Colonic mucosa (tissue), 4 donors: Measurements from ENCODE around the gene AHDC1. TPM values are rescaled to one million over a fixed set of nuclear protein-coding genes. Genes with fewer than 3 reads are reported as not detected.
"Not testable (repeated sequence)": the region's sequence is repeated elsewhere in the genome, so short reads cannot be mapped to it uniquely, and the experiment has no call there.

Source experiments
- DNase-seq: peaks from one replicate; pipeline ENCODE4 v3.0.0-alpha.2; 2020
- H3K27ac ChIP-seq: fragments of 200-600 bp; one replicate; pipeline ENCODE4 v1.8.0; 2021
- H3K27me3 ChIP-seq: fragments of 200-600 bp; one replicate; pipeline ENCODE4 v1.8.0; 2021
- H3K36me3 ChIP-seq: fragments of 200-600 bp; one replicate; pipeline ENCODE4 v1.8.0; 2021
- H3K4me1 ChIP-seq: fragments of 200-600 bp; one replicate; pipeline ENCODE4 v1.8.0; 2021; ENCODE audit warnings: mild to moderate bottlenecking
- H3K4me3 ChIP-seq: fragments of 200-600 bp; one replicate; pipeline ENCODE4 v1.8.0; 2021
- H3K9ac ChIP-seq, 2 donors: one replicate each; pipeline ENCODE4 v1.7.0; 2013; ENCODE audit warnings: control low read depth in 2 of 2, low read depth in 2 of 2, low read length in 2 of 2
- H3K9me3 ChIP-seq: fragments of 200-600 bp; one replicate; pipeline ENCODE4 v1.8.0; 2021
- intact Hi-C: fragments of 100-400 bp; cut with DNase I; formaldehyde crosslinking; loops from one replicate; pipeline ENCODE4 v1.14.1; 2022
- total RNA-seq, 2 donors: library from RNA; stranded (reverse); fragmentation: NEBNext Ultra II Directional in 1 of 2; extraction: Animal tissue kit (Norgen Biotek cat#: 25700) in 1 of 2; gene quantifications; one replicate each; pipeline ENCODE4 v1.2.1, GENCODE V29; 2021
- TF ChIP-seq, protein P1 (sequence below): fragments of 200-600 bp; IDR thresholded peaks from one replicate; pipeline ENCODE4 v1.8.0; 2022; ENCODE audit warnings: antibody characterized with exemption, mild to moderate bottlenecking
- donor health status: healthy.
- donor health status: DM: no; HTN: no; CAD: no.
- donor health status: DM: no; HTN: no; CAD: no.

The AHDC1 gene
- total RNA-seq, 2 donors from 2014 or later, result 18.4 to 26.8 TPM

- no peaks in the 10 kb centered on the region for H3K9me3 ChIP-seq
- no peak for DNase-seq
- H3K9ac ChIP-seq, result no peak overlapping the region
- H3K27me3 ChIP-seq, result no peaks in the 10 kb centered on the region
- H3K27ac ChIP-seq, result no peak overlapping the region
- TF ChIP-seq, protein P1, sequence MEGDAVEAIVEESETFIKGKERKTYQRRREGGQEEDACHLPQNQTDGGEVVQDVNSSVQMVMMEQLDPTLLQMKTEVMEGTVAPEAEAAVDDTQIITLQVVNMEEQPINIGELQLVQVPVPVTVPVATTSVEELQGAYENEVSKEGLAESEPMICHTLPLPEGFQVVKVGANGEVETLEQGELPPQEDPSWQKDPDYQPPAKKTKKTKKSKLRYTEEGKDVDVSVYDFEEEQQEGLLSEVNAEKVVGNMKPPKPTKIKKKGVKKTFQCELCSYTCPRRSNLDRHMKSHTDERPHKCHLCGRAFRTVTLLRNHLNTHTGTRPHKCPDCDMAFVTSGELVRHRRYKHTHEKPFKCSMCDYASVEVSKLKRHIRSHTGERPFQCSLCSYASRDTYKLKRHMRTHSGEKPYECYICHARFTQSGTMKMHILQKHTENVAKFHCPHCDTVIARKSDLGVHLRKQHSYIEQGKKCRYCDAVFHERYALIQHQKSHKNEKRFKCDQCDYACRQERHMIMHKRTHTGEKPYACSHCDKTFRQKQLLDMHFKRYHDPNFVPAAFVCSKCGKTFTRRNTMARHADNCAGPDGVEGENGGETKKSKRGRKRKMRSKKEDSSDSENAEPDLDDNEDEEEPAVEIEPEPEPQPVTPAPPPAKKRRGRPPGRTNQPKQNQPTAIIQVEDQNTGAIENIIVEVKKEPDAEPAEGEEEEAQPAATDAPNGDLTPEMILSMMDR, result no peak
- no peaks in the 10 kb centered on the region for H3K36me3 ChIP-seq
- peaks cover 9% of the 10 kb centered on the region for H3K4me1 ChIP-seq
- intact Hi-C loops, result no loop called here
- no peak overlapping the region for H3K4me3 ChIP-seq
These were observed 100.9 kb downstream of the AHDC1 start for GRCh38 chr1:27503033-27503432.

GRCh38 chr1:27501159-27501558 is 102.8 kb downstream of the AHDC1 start:
- H3K9ac ChIP-seq, DNase-seq, H3K27me3 ChIP-seq, H3K9me3 ChIP-seq, H3K4me3 ChIP-seq, H3K4me1 ChIP-seq, H3K27ac ChIP-seq, intact Hi-C loops, H3K36me3 ChIP-seq: not testable (repeated sequence)

DNA sequence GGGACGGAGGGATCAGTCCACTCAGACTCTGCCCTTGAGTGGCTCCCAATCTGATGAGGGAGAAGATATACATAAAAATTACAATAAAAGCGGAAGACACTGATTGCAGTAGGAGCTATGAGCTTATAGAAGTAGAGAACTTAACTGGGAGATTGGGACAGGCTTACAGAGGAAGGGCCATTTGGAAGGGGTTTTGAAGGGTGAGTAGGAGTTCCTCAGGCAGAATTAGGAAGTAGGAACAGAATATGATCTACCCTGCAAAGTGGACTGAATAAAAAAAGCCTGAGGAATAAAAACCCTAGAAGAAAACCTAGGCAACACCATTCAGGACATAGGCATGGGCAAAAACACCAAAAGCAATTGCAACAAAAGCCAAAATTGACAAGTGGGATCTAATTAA is 104.8 kb downstream of the AHDC1 start:
- Histone ChIP-seq H3K9me3 (no peaks in the 10 kb centered on the region), H3K4me3 (no peak overlapping the region), H3K27ac (no peak overlapping the region), H3K36me3 (no peaks in the 10 kb centered on the region), H3K9ac (no peak overlapping the region), H3K4me1 (peaks cover 3% of the 10 kb centered on the region), H3K27me3 (no peaks in the 10 kb centered on the region)
- no peak for DNase-seq
- intact Hi-C loops, result no loop called here
- TF ChIP-seq, protein P1, result no peak

GRCh38 chr1:27496604-27497155 is 107.3 kb downstream of the AHDC1 start:
- H3K27ac ChIP-seq, result no peak overlapping the region
- H3K27me3 ChIP-seq, result no peaks in the 10 kb centered on the region
- intact Hi-C loops, result no loop called here
- no peaks in the 10 kb centered on the region for H3K36me3 ChIP-seq
- no peak for DNase-seq
- H3K4me3 ChIP-seq, result no peak overlapping the region
- H3K9ac ChIP-seq, result no peak overlapping the region
- TF ChIP-seq, protein P1, result no peak
- H3K9me3 ChIP-seq, result no peaks in the 10 kb centered on the region
- peaks cover 10% of the 10 kb centered on the region for H3K4me1 ChIP-seq

- Histone ChIP-seq H3K27me3 (no peaks in the 10 kb centered on the region), H3K9ac (peak overlapping the region in 1 of 2 donors; percentile 71), H3K27ac (peak overlapping the region; percentile 99), H3K9me3 (no peaks in the 10 kb centered on the region), H3K36me3 (no peaks in the 10 kb centered on the region), H3K4me1 (peaks cover 10% of the 10 kb centered on the region), H3K4me3 (no peak overlapping the region)
- TF ChIP-seq, protein P1, result no peak
- no peak for DNase-seq
- intact Hi-C loops, result no loop called here
These were observed 111.1 kb downstream of the AHDC1 start for GRCh38 chr1:27492796-27493195.

- H3K4me1 ChIP-seq, result peaks cover 10% of the 10 kb centered on the region
- H3K27me3 ChIP-seq, result no peaks in the 10 kb centered on the region
- peak overlapping the region; percentile 99 for H3K27ac ChIP-seq
- no peak overlapping the region for H3K4me3 ChIP-seq
- TF ChIP-seq, protein P1, result no peak
- intact Hi-C loops, result no loop called here
- H3K9ac ChIP-seq, result peak overlapping the region; percentile 55 to 71
- no peak for DNase-seq
- no peaks in the 10 kb centered on the region for H3K9me3 ChIP-seq
- H3K36me3 ChIP-seq, result no peaks in the 10 kb centered on the region
These were observed 111.9 kb downstream of the AHDC1 start for GRCh38 chr1:27491748-27492700.
